ENCODE results near the gene OR13F1. TPM values are rescaled to one million over a fixed set of nuclear protein-coding genes. Genes with fewer than 3 reads are reported as not detected.

OR13F1 gene
- not detected in 2 replicates for total RNA-seq
- long read RNA-seq, result 0 reads

DNA sequence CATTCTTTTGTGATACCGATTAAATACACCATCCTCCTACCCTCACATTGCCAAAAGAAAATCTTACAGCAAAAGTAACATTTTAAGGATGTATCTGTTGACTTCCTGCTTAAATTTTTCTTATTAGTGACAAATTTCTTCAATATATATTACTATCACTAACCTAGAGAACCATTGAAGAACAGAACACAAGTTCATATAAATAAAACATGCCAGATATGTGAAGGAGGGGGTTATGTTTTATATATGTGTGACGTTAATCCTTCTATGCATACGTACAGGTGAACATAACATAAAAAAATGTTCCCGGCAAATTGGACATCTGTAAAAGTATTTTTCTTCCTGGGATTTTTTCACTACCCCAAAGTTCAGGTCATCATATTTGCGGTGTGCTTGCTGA lies at the start of gene OR13F1:
Gene OR13F1 (plus strand): TSS at position 301 of the 400 bp plus-strand sequence. CDS start 0 bp downstream, at position 301.
- no peaks in the 10 kb centered on the region for H3K36me3 Mint-ChIP-seq (ENCODE audit: low read depth)
- no peaks in the 10 kb centered on the region for H3K9me3 Mint-ChIP-seq

GRCh38 chr9:104456831-104457230 lies 47.2 kb upstream of the OR13F1 start:
- Mint-ChIP-seq H3K9me3 (no peaks in the 10 kb centered on the region), H3K27ac (ENCODE audit: unreplicated experiment) (no peak overlapping the region), H3K4me1 (no peaks in the 10 kb centered on the region), H3K27me3 (ENCODE audit: low read depth) (peaks cover 16% of the 10 kb centered on the region), H3K36me3 (ENCODE audit: low read depth) (no peaks in the 10 kb centered on the region), H3K4me3 (no peak overlapping the region)
- no peak for DNase-seq (ENCODE audit: low read depth, low spot score)
- TF ChIP-seq, protein P1, sequence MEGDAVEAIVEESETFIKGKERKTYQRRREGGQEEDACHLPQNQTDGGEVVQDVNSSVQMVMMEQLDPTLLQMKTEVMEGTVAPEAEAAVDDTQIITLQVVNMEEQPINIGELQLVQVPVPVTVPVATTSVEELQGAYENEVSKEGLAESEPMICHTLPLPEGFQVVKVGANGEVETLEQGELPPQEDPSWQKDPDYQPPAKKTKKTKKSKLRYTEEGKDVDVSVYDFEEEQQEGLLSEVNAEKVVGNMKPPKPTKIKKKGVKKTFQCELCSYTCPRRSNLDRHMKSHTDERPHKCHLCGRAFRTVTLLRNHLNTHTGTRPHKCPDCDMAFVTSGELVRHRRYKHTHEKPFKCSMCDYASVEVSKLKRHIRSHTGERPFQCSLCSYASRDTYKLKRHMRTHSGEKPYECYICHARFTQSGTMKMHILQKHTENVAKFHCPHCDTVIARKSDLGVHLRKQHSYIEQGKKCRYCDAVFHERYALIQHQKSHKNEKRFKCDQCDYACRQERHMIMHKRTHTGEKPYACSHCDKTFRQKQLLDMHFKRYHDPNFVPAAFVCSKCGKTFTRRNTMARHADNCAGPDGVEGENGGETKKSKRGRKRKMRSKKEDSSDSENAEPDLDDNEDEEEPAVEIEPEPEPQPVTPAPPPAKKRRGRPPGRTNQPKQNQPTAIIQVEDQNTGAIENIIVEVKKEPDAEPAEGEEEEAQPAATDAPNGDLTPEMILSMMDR (conservative IDR thresholded peaks at IDR 0.05), result no peak

More for the DNA sequence above, at the start of gene OR13F1:
- Mint-ChIP-seq H3K27ac (ENCODE audit: unreplicated experiment) (no peak within 1 kb of the TSS), H3K4me3 (no peak within 1 kb of the TSS), H3K27me3 (ENCODE audit: low read depth) (peaks cover 16% of the 10 kb centered on the region), H3K4me1 (no peaks in the 10 kb centered on the region)
- no peak for DNase-seq (ENCODE audit: low read depth, low spot score)
- TF ChIP-seq, protein P1 (conservative IDR thresholded peaks at IDR 0.05), result no peak

DNA sequence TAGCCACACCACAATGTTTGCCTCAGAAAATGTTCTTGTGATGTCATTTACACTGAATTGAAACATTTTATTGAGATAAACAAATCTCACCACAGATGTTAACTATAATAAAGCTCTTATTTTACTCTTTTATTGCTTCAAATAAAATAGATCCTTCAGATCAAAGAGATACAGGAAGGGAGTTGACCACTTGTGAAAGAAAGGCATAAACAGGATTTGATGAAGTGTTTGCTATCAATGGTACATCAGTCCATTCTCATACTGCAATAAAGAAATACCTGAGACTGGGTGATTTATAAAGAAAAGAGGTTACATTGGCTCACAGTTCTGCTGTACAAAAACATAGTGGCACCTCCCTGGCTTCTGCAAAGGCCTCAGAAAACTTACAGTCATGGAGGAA lies 40.2 kb upstream of the OR13F1 start:
- Mint-ChIP-seq H3K27me3 (ENCODE audit: low read depth) (peaks cover 2% of the 10 kb centered on the region), H3K27ac (ENCODE audit: unreplicated experiment) (no peak overlapping the region), H3K9me3 (peaks cover 5% of the 10 kb centered on the region), H3K4me1 (no peaks in the 10 kb centered on the region), H3K4me3 (no peak overlapping the region), H3K36me3 (ENCODE audit: low read depth) (no peaks in the 10 kb centered on the region)
- no peak for DNase-seq (ENCODE audit: low read depth, low spot score)
- TF ChIP-seq, protein P1 (conservative IDR thresholded peaks at IDR 0.05), result no peak

DNA sequence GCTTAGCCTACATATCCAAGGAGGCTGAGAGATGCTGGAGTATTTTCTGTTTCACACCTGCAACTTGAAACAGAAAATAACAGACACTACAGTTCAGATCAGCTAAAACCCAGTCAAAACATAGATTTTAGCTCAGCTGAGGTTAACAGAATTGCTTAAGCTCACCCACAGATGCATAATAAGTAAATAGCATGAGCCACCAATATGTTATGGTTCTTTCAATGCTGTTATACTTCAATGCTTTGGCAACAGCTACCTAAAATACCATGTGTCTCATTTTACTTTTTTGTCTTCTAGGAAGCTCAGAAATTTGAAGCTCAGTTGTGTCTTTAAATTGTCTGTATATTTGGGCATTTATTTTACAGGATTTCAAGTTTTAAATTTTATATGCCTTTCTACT lies 35.8 kb upstream of the OR13F1 start:
- TF ChIP-seq, protein P1 (conservative IDR thresholded peaks at IDR 0.05), result no peak
- DNase-seq (ENCODE audit: low read depth, low spot score), result no peak
- Mint-ChIP-seq H3K27me3 (ENCODE audit: low read depth) (peaks cover 2% of the 10 kb centered on the region), H3K27ac (ENCODE audit: unreplicated experiment) (no peak overlapping the region), H3K4me3 (no peak overlapping the region), H3K36me3 (ENCODE audit: low read depth) (no peaks in the 10 kb centered on the region), H3K9me3 (peaks cover 7% of the 10 kb centered on the region), H3K4me1 (no peaks in the 10 kb centered on the region)

GRCh38 chr9:104482921-104483570 lies 21.0 kb upstream of the OR13F1 start:
- H3K9me3 Mint-ChIP-seq, result no peaks in the 10 kb centered on the region
- H3K27me3 Mint-ChIP-seq (ENCODE audit: low read depth), result no peaks in the 10 kb centered on the region
- no peak overlapping the region for H3K27ac Mint-ChIP-seq (ENCODE audit: unreplicated experiment)
- no peak overlapping the region for H3K4me3 Mint-ChIP-seq
- H3K4me1 Mint-ChIP-seq, result no peaks in the 10 kb centered on the region
- no peaks in the 10 kb centered on the region for H3K36me3 Mint-ChIP-seq (ENCODE audit: low read depth)
- TF ChIP-seq, protein P1 (conservative IDR thresholded peaks at IDR 0.05), result no peak
- no peak for DNase-seq (ENCODE audit: low read depth, low spot score)

Measured in neural crest cell (in vitro differentiated cells).